ENCODE results near the gene MRTFA.

MRTFA gene

DNA sequence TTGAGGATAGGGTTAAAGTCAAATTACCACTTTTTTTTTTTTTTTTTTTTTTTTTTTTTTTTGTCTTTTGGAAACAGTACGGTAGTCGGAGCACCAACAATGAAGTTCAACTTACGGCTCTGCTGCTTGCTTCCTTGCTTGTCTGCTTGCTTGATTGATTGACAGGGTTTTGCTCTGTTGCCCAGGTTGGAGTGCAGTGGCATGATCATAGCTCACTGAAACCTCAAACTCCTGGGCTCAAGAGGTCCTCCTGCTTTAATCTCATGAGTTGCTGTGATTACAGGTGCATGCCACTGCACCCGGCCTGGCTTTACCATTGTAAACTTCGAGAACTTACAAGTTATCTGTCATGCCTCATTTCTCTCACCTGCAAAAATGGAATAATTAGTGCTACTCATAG, 260.4 kb downstream of the MRTFA start:
- no peak for DNase-seq

GRCh38 chr22:40374567-40374966, 262.0 kb downstream of the MRTFA start:
- DNase-seq = no peak

- no peak for DNase-seq
Measured at GRCh38 chr22:40368836-40369235, 267.7 kb downstream of the MRTFA start.

DNA sequence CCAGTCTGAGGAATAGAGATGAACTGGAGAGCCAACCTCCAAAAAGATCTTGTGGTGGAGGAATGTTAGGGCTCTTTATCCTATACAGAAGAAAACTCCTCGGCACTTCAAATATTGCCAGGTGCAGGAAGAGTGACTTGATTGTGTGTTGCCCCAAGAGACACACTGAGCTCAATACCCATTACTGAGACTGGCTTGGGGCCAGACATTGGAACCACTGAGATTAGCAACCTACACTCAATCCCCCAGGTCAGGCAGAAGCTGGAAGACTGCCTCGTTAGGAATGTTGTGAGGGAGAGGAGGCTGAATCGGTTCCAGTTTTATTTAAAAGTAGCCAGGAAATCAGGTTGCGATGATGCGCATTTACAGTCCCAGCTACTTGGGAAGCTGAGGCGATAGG, 268.5 kb downstream of the MRTFA start:
- no peak for DNase-seq

GRCh38 chr22:40367342-40367741, 269.2 kb downstream of the MRTFA start:
- DNase-seq = no peak

- no peak for DNase-seq
Measured at GRCh38 chr22:40366068-40366467, 270.5 kb downstream of the MRTFA start.

DNA sequence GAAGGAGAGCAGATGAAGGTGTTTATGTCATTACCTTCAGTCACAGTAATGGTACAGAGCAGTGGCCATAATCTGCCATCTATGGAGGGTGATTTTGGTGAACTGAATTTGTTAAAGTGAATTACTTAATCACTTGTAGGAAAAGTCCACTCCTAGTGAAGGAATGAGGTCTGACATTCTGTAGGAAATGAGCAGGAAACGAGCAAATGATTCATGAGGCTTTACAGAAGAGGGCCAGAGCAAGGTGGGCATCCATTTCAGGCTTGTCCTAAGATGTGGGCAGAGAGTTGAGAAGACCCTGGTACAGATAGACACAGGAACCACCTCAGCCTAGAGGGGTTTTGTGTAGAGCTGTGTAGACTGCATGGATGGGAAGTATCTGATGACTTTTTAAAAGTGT, 272.1 kb downstream of the MRTFA start:
- no peak for DNase-seq

DNA sequence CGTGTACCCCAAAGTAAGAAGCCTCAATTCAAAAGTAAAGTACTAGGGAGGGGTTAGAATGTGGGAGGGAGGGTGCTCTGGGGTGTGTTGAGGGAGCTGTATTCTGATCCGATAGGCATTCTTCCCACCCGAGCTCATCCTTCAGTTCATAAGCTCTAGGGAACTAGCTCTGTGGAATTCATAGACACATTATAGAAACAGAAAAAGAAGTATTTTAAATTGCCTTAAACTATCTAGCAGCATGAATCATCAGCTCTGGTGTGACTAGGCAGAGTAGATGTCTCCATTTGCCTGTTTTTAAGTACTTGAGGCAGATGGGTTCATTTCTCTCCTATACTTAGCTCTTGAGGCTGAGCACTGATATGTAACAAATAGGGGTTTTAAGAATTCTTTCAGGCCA, 273.5 kb downstream of the MRTFA start:
- DNase-seq = no peak

- no peak for DNase-seq
Measured at GRCh38 chr22:40361100-40361499, 275.4 kb downstream of the MRTFA start.

Measured in NCI-H1417 treated with DMSO at 0.1 percent for 48 hours (cell line).